ENCODE results near the gene DNAI4.
"Not testable (repeated sequence)": the region's sequence is repeated elsewhere in the genome, so short reads cannot be mapped to it uniquely, and the experiment has no call there.

Gene DNAI4, protein sequence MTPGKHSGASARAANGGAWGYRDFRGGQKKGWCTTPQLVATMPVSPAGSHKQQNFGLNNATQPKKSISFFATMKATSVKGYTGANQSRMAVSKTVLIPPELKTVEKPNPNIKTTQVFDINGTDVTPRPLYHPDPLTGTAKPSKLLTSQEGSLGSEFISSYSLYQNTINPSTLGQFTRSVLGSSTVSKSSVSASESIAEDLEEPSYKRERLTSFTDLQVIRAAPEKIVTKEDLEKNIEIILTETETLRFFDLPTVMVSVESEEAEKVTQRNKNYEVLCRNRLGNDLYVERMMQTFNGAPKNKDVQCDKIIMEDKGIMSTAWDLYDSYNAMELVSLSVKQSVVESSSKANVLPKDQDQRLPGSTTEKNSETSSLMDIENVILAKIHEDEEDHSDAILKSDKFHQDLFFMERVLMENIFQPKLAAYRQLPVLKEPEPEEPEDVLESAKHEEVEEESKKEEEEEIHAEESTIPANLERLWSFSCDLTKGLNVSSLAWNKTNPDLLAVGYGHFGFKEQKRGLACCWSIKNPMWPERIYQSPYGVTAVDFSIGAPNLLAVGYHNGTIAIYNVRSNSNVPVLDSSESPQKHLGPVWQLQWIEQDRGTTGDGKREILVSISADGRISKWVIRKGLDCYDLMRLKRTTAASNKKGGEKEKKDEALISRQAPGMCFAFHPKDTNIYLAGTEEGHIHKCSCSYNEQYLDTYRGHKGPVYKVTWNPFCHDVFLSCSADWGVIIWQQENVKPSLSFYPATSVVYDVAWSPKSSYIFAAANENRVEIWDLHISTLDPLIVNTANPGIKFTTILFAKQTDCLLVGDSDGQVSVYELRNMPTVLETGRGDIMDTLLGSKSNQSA

DNA sequence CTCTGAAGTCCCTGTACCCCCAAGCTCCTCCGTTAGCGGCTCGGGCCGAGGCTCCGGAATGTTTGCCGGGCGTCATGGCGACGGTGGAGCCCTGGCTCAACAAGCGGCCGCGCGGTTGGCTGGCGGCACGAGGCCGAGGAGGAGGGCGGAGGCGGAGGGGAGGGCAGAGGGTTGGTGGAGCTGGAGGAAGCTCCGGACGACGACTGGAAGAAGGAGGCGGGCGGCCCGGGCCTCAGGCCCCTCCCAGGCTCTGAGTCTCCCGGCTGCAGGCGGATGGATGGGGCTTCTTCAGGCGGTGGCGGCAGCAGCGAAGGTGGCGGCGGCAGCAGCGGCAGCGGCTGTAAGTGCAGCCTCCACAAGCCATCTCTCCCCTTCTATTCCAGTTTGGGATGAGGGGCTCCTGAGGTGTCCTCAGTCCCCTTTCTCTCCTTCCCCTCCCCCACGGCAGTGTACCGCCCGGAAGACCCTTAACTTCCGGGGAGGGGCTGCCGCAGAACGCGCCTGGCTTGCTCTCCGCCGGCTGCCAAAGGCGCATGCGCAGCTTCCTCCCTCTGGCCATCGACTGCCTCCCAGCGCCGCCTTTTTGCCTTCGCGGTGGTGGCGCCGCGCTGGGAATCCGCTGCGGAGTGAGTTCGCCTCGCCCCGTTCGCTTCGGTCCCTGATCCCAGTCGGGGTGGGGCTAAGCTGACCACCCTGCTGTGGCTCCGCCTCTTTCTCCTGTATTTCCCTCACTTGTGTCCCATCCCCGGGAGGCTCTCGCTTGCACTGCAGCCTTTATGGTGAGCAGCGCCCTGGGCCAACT is at the start of gene DNAI4, which contains the start of gene MIER1:
DNAI4 (minus strand) TSS at position 101 of the 802 bp plus-strand sequence; CDS start at position 76, 25 bp downstream.
MIER1 (plus strand) TSS at position 235 of the 802 bp plus-strand sequence; CDS start at position 274, 39 bp downstream.
- in situ Hi-C loops (cut with HindIII; ENCODE audit: low sequenced_read_pairs) = no loop called here

DNA sequence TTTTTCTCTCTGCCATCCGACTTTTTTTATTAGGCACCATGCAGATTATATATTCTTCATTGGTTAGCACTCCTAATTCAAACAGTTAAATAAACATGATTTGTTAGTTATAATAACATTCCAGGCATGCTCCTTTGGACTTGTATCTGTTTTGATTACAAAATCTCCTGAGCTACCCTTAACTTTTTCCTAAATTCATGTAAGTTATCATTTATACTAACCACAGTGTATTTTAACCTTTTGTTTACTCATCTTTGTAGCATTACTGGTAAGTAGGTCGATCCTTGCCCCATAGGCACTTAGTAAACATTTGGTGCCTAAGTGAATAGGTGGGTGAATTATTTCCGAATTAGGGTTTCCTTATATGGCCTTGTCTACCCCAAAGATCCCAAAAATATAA is 43.9 kb upstream of the DNAI4 start:
- in situ Hi-C loops (cut with HindIII; ENCODE audit: low sequenced_read_pairs) = no loop called here

DNA sequence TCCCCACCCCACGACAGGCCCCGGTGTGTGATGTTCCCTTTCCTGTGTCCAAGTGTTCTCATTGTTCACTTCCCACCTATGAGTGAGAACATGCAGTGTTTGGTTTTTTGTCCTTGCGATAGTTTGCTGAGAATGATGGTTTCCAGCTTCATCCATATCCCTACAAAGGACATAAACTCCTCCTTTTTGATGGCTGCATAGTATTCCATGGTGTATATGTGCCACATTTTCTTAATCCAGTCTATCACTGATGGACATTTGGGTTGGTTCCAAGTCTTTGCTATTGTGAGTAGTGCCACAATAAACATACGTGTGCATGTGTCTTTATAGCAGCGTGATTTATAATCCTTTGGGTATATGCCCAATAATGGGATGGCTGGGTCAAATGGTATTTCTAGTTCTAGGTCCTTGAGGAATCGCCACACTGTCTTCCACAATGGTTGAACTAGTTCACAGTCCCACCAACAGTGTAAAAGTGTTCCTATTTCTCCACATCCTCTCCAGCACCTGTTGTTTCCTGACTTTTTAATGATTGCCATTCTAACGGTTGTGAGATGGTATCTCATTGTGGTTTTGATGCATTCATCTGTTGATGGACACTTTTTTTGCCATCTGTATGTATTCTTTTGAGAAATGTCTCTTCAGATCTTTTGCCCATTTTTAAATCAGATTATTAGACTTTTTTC is 41.7 kb upstream of the DNAI4 start:
- in situ Hi-C loops (cut with HindIII; ENCODE audit: low sequenced_read_pairs) = not testable (repeated sequence)

DNA sequence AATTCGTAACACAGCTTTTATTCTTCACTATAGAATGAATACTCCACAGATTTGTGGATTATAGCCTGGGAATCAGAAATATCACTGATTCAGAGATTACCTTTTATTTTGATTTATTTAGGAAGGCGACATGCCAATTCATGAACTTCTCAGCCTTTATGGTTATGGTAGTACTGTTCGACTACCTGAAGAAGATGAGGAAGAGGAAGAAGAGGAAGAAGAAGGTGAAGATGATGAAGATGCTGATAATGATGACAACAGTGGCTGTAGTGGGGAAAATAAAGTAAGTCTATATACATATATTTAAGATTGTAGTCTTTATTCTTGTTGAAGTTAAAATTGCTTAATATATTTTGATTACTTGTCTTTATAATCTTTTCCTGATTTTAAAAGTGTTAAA is 33.3 kb upstream of the DNAI4 start:
- in situ Hi-C loops (cut with HindIII; ENCODE audit: low sequenced_read_pairs) = no loop called here

DNA sequence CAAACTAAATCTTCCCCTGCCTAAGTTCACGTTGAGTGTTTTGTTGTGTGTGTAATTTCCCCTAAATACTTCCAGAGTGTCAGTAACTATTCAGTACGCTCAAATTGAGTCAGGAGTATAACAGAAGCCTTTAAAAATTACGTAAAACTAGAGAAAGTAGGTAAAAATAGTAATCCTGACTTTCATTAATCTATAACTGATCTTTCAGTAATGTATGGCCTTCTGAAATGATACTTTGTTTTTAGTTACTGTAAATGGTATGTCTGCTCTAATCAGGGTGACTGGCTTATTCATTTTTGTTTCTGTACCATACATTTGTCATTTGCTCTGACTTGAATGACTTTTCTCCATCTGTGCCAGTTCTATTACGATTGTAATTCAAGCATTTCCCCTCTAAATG is 29.6 kb upstream of the DNAI4 start:
- in situ Hi-C loops (cut with HindIII; ENCODE audit: low sequenced_read_pairs) = no loop called here

DNA sequence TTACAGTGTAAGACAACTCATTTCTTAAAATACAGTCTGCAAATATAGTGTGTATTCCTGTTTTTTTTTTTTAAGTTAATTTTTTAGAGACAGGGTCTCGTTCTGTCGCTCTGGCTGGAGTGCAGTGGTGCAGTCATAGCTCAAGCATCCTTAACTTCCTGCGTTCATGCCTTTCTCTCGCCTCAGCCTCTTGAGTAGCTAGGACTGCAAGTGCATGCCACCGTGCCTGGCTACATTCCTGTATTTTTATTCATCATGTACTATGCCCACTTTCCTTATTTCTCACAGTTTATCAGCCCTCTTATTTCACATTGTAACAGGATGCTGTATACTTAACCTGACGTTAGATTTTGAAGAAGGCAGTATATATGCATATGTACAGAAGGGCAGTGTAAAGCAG is 26.9 kb upstream of the DNAI4 start:
- in situ Hi-C loops (cut with HindIII; ENCODE audit: low sequenced_read_pairs) = no loop called here

DNA sequence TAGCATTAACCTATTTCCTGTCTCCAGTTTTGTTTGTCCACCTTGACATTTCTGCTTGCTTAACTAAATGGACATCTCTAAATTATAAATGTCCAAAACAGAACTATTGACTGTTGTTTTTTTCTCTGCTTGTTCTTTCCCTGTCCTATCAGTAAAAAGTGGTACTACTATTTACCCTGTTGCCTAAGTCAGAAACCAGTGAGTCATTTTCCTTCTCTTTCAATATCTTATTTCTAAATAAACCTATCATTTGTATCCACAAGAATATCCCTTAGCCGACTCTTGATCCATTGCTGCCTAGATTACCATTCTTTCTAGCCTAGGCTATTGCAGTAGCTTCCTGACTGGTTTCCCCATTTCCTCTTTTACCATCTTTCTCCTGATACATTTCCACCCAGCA is 22.6 kb upstream of the DNAI4 start:
- in situ Hi-C loops (cut with HindIII; ENCODE audit: low sequenced_read_pairs) = no loop called here

DNA sequence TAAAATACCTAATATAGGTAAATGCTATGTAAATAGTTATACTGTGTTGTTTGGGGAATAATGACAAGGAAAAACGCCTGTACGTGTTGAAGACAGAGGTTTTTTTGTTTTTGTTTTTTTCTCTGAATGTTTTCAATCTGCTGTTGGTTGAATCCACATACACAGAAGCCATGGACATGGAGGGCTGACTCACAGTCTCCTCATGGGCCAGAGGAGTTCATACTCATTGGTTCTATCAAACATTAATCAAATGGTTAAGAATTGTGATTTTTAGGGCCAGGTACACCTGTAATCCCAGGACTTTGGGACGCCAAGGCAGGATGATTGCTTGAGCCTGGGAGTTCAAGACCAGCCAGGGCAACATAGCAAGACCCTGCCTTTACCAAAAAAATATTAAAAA is 20.7 kb upstream of the DNAI4 start:
- in situ Hi-C loops (cut with HindIII; ENCODE audit: low sequenced_read_pairs) = no loop called here

DNA sequence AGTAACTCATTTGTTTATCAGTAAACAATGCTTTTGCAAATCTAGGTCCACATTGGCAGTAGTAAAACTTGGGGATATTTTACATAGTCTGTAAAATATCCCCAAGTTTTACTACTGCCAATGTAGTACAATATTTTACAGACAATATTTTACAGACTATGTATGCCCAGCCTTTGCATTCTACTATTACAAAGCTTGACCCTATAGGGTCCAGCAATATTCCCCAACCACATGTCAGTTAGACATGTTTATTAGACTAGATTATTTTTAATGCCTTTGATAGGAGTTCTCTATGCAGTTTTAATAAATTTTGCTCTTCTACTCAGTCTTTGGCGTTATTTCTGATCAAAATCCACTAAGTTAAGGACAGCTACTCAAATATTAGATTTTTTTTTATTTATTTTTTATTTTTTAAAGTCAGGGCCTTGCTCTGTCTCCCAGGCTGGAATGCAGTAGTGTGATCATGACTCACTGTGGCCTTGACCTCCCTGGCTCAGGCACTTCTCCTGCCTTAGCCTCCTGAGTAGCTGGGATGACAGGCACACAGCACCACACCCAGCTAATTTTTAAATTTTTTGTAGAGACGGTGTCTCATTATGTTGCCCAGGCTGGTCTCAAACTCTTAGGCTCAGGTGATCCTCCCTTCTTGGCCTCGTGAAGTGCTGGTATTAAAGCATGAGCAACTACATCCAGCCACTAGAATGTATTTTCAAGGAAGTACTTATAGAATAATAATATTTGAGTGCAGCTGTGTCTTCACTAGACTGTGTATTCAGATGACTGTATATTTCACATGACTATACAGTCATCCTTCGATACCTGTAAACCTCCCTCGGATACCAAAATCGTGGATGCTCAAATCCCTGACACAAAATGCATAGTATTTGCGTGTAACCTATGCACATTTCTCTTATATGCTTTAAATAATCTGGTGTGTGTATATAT is 19.9 kb upstream of the DNAI4 start:
- in situ Hi-C loops (cut with HindIII; ENCODE audit: low sequenced_read_pairs) = loop anchor here (5.0 kb wide), 1 partner anchor 97 kb away; no protein-coding TSS in a partner anchor

DNA sequence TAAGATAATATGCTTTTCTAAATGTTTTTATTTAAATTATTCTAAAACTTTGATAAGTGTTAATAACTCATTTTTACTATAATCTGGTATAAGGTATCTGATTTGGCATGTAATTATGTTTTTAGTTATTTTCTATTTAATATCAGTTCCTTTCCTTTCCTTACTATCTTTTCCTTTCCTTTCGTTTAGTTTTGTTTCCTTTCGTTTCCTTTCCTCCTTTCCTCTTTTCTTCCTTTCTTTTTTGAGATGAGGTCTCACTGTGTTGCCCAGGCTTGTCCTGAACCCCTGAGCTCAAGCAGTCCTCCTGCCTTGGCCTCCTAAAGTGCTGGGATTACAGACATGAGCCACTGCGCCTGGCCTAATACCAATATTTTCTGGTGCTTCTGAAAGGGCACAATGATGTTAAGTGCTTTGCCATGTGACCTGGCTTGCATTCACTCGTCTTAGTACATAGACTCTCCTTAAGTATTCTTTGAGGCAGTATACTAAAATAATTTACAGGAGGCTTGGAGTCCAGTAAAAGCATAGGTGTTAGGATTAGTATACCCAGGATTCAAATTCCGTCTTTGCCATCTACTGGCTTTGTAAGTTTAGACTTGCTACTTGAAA is 18.8 kb upstream of the DNAI4 start:
- in situ Hi-C loops (cut with HindIII; ENCODE audit: low sequenced_read_pairs) = loop anchor here (5.0 kb wide), 1 partner anchor 96 kb away; no protein-coding TSS in a partner anchor

DNA sequence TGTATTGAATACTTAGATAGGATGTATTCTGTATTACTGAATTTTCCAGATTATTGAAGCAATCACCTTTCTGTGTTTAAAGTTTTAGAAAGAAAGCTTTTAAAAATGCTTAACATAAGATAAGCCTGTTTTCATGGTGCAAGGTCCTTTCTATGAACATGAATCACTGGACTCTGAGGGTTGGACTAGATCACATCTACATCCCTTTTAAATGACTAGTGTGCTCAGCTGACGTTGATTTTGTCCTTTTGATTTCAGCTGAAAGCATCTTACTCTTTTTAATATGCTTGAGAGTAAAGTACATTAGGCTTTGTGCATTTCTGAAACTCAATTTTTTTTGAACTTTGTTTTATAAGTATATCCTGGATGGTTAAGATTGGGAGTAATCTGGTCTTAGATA is 16.3 kb upstream of the DNAI4 start:
- in situ Hi-C loops (cut with HindIII; ENCODE audit: low sequenced_read_pairs) = loop anchor here (5.0 kb wide), 1 partner anchor 94 kb away; no protein-coding TSS in a partner anchor

DNA sequence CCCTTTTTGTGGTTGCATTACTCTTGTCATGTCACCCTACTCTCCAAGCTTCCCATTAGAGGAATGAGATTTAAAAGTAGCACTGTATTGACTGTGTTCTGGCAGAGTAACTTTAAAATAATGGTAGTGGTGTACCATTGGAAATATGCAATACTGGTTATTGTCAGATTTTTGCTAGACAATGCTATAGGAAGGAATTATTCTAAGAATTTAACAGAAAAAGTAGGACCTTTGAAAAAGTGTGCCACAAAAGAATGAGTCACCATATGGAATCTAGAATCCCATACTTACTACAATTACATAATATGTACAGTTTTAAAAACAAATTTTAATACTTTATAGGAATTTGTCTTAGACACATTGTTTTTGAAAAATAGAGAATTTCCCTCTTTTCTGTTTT is 14.0 kb upstream of the DNAI4 start:
- in situ Hi-C loops (cut with HindIII; ENCODE audit: low sequenced_read_pairs) = no loop called here

DNA sequence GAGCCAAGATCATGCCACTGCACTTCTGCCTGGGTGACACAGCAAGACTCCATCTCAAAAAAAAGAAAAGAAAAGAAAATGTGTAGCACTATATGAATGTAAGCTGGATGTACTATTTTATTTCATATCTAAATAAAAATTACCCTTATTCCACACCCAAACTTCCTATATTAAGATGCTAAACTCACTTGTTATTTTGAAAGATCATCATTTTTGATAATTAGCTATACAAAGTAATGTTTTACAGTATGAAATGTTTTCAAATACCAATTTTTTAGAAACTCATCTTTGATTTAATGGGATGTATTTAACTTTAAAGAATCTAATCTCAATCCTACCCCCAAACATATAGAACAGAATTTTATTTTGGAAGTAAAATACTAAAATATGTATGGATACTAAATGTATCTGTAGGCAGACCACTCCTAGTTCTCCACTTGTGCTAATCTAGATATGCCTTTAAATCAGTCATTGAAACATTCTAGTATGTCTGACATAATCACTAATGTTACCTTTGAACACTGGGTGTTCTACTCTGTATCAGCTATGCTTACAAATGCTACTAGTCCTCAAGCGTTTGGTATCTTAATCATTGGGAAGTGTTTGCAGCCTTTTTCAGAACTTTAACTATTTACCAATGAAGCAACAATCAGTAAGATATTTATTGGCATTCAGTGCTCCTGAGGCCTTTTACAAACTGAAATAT is 13.0 kb upstream of the DNAI4 start:
- in situ Hi-C loops (cut with HindIII; ENCODE audit: low sequenced_read_pairs) = no loop called here

DNA sequence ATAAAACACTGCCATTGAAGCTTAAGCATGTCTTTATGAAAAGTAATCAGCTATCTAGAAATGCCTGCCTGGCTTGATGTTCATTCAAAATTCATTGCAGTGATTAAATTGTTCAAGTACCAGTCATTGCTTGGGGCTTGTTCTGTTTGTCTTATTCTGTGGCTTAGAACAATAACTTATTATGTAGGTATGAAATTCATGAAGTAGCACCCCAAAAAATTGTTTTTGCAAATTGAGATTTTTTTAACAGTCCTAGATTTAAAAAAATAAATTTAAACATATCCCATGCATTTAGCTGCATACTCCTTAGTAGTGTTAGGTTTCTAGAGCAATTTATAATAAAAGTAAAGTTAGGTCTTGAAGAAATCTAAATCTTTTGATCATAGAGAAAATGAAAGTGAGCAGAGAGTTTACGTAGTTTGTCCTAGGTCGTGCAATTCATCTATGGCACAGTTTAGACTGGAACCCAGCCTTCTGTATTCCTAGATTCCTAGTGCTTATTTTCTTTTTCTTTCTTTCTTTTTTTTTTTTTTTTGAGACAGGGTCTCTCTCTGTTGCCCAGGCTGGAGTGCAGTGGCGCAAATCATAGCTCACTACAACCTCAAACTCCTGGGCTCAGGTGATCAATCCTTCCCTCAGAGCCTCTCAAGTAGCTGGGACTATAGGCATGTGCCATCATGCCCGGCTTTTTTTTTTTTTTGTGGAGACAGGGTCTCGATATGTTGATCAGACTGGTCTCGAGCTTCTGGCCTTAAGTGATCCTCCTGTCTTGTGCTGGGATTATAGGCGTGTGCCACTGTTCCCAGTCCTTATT is 9.4 kb upstream of the DNAI4 start:
- in situ Hi-C loops (cut with HindIII; ENCODE audit: low sequenced_read_pairs) = no loop called here

DNA sequence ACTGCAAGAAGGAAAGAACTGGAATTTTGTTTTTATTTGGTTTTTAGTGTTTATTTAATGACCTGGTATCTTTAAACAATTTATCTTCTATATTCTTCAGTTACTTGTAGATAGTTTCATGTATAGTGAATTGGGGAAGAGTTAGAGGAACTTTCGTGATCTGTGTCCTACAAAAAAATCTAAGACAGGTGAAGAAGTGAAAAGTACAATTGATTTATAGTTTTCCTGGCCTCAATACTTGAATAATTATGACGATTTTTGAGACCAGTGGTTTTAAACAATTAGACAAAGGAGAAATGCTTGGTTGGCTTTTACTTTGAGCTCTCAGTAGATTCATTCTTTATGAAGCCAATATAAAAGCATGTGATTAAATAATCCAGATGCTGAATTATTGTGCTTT is 7.6 kb upstream of the DNAI4 start:
- in situ Hi-C loops (cut with HindIII; ENCODE audit: low sequenced_read_pairs) = no loop called here

DNA sequence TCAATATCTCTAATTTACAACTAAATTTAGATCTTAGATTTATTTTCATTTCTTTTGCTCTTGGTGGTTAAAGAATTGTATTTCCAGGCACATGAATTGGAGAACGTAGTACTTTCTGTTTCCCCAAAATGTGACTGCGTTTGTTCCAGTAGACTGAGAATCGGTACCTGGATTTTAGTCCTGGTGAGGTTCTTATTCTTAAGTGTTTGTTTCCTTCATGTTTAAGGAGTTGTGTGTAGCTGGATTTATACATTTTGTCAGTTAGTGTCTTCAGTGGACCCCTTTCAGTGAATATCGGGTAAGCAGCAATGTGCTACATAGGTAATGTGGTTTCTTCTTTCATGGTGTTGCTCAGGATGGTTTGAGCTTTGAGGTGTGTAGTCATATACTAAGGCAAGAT is 6.9 kb upstream of the DNAI4 start:
- in situ Hi-C loops (cut with HindIII; ENCODE audit: low sequenced_read_pairs) = no loop called here

DNA sequence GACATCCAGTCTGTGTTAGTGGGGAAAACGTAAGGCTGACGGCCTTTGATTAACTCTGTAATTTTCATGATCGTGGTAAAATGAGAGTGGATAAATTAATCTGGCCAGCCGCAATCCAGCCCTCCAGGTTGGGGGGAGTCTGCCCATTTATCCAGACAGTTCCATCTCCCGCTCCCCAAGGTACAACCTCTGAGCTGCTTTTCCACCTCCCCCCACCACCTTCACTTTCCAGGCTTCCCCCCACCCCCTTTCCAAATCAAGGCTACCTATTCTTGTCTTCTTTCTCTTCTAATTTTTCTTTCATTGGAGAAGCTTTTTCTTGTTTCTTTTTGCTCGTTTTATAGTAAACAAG is 6.1 kb upstream of the DNAI4 start:
- in situ Hi-C loops (cut with HindIII; ENCODE audit: low sequenced_read_pairs) = no loop called here
